EL (cell line): ENCODE measurements around the gene SEZ6L.

Experiments
- DNase-seq: peaks from one replicate; pipeline ENCODE4 v3.0.0-alpha.2; 2016

Gene SEZ6L

GRCh38 chr22:26246552-26246951, 77.3 kb downstream of the SEZ6L start:
- no peak for DNase-seq

GRCh38 chr22:26251869-26252268, 82.6 kb downstream of the SEZ6L start:
- no peak for DNase-seq

GRCh38 chr22:26259510-26259909, 90.2 kb downstream of the SEZ6L start:
- DNase-seq, result peak; percentile 35

- no peak for DNase-seq
These were observed 94.9 kb downstream of the SEZ6L start for GRCh38 chr22:26264162-26264561.

- no peak for DNase-seq
These were observed 96.0 kb downstream of the SEZ6L start for GRCh38 chr22:26265281-26265680.

- no peak for DNase-seq
These were observed 96.6 kb downstream of the SEZ6L start for GRCh38 chr22:26265909-26266308.

GRCh38 chr22:26267856-26268255, 98.6 kb downstream of the SEZ6L start:
- DNase-seq, result no peak

- no peak for DNase-seq
These were observed 100.3 kb downstream of the SEZ6L start for GRCh38 chr22:26269572-26269971.

- DNase-seq, result no peak
These were observed 102.2 kb downstream of the SEZ6L start for GRCh38 chr22:26271427-26271826.

- DNase-seq, result no peak
These were observed 103.9 kb downstream of the SEZ6L start for GRCh38 chr22:26273011-26273675.

- DNase-seq, result no peak
These were observed 107.4 kb downstream of the SEZ6L start for GRCh38 chr22:26276529-26277160.

GRCh38 chr22:26281941-26282340, 112.7 kb downstream of the SEZ6L start:
- DNase-seq, result no peak

GRCh38 chr22:26283330-26283729, 114.1 kb downstream of the SEZ6L start:
- DNase-seq, result no peak

GRCh38 chr22:26285632-26286031, 116.4 kb downstream of the SEZ6L start:
- no peak for DNase-seq

- no peak for DNase-seq
These were observed 117.0 kb downstream of the SEZ6L start for GRCh38 chr22:26286091-26286820.

- no peak for DNase-seq
These were observed 118.3 kb downstream of the SEZ6L start for GRCh38 chr22:26287382-26288225.

- no peak for DNase-seq
These were observed 120.4 kb downstream of the SEZ6L start for GRCh38 chr22:26289611-26290101.

GRCh38 chr22:26291940-26292666, 122.8 kb downstream of the SEZ6L start:
- DNase-seq, result no peak

- no peak for DNase-seq
These were observed 123.4 kb downstream of the SEZ6L start for GRCh38 chr22:26292667-26292995.

GRCh38 chr22:26295563-26296126, 126.4 kb downstream of the SEZ6L start:
- no peak for DNase-seq

- no peak for DNase-seq
These were observed 129.5 kb downstream of the SEZ6L start for GRCh38 chr22:26298605-26299310.
